Subcutaneous abdominal adipose tissue (tissue), 5 donors: ENCODE data around the gene NSUN2.
"Not testable (repeated sequence)": the region's sequence is repeated elsewhere in the genome, so short reads cannot be mapped to it uniquely, and the experiment has no call there.

Source experiments
- H3K27ac ChIP-seq: one replicate; pipeline ENCODE4 v1.7.0; 2013; ENCODE audit warnings: low read depth, mild to moderate bottlenecking, inconsistent platforms, low read length, moderate library complexity
- H3K27me3 ChIP-seq, 5 donors: one replicate each; pipeline ENCODE4 v1.7.0; 2013; ENCODE audit warnings: low read length in 5 of 5, inconsistent platforms in 1 of 5; ENCODE audit not compliant: control insufficient read depth in 5 of 5, insufficient read depth in 4 of 5
- H3K36me3 ChIP-seq, 5 donors: one replicate each; pipeline ENCODE4 v1.7.0; 2013; ENCODE audit warnings: low read length in 5 of 5; ENCODE audit not compliant: control insufficient read depth in 5 of 5, insufficient read depth in 5 of 5
- H3K4me1 ChIP-seq, 5 donors: one replicate each; pipeline ENCODE4 v1.7.0; 2013; ENCODE audit warnings: low read length in 5 of 5, mild to moderate bottlenecking in 3 of 5, moderate library complexity in 1 of 5; ENCODE audit not compliant: control insufficient read depth in 5 of 5, insufficient read depth in 5 of 5
- H3K4me3 ChIP-seq, 5 donors: one replicate each; pipeline ENCODE4 v1.7.0; 2013; ENCODE audit warnings: low read length in 5 of 5, low read depth in 1 of 5
- H3K9ac ChIP-seq, 5 donors: one replicate each; pipeline ENCODE4 v1.7.0; 2013; ENCODE audit warnings: low read length in 5 of 5, mild to moderate bottlenecking in 4 of 5, moderate library complexity in 3 of 5
- H3K9me3 ChIP-seq, 5 donors: one replicate each; pipeline ENCODE4 v1.7.0; 2013; ENCODE audit warnings: low read length in 5 of 5; ENCODE audit not compliant: control insufficient read depth in 5 of 5
- donor health status: healthy.
- donor health status: healthy.
- donor health status: healthy.
- donor health status: healthy.
- donor health status: healthy.

NSUN2 gene

DNA sequence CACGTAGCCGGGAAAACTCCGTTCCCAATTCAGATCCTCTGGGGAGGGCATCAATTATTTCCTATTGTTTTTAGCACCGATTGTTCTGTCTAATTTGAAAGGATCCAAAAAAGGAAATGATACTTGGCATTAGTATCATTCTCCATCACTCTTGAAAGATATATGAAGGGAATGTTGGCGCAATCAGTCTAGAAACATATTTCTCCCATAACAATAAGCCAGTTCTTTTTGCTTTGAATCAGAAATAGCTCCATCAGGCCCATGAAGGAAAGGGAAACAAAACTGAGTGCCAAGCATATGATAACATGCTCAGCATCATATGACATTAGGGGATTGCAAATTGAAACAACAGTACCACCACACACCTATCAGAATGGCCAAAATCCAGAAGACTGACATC is 40.2 kb upstream of the NSUN2 start:
- Histone ChIP-seq H3K4me3 (no peak overlapping the region), H3K9ac (no peak overlapping the region), H3K36me3 (peaks cover 0 to 12% (median 6%) of the 10 kb centered on the region in 5 donors), H3K27me3 (no peaks in the 10 kb centered on the region), H3K4me1 (no peaks in the 10 kb centered on the region), H3K27ac (no peak overlapping the region), H3K9me3 (peaks cover 0 to 2% (median 0%) of the 10 kb centered on the region in 5 donors)

DNA sequence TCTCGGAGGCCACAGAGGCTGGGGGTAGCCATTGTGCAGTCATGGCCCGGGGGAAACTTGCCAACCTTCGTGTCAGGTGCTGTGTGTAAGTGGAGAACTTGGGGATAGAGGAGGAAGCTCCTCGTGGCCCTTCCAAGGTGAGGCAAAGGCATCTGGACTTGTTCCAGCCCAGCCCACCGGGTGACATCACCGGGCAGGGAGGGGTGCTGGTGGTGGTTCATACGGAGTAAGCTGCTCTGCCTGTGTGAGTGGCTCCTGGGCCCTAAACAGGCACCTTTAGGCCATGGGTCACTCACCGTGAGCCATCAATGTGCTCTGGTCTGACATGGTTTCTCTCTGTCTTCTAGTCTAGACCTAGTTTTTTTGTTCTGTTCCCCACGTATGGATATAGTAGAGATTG is 35.9 kb upstream of the NSUN2 start:
- not testable (repeated sequence) for H3K9me3 ChIP-seq, H3K9ac ChIP-seq, H3K4me3 ChIP-seq, H3K27ac ChIP-seq, H3K27me3 ChIP-seq, H3K4me1 ChIP-seq
- H3K36me3 ChIP-seq: peaks cover 3 to 34% (median 6%) of the 10 kb centered on the region in 5 donors

DNA sequence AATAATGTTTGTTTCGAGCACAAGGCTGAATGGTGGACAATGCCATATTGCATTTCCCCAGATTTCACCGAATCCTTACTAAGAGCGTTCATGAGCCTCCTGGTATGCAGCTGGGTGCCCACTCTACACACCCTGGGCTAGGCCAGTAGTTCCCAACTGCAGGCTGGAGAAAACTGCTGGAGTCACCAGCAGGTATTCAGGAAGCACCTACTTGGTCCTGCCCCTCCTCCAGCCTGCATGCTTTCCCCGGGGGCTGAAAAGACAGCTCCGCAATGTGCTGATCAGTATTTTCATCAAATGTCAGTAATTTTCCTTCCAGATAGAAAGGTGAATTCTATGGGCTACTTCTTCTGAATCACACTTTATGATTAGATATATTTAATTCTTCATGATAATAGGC is 34.8 kb upstream of the NSUN2 start:
- Histone ChIP-seq H3K4me1 (no peaks in the 10 kb centered on the region), H3K4me3 (no peak overlapping the region), H3K27ac (no peak overlapping the region), H3K36me3 (peaks cover 3 to 38% (median 10%) of the 10 kb centered on the region in 5 donors), H3K9me3 (peaks cover 0 to 2% (median 0%) of the 10 kb centered on the region in 5 donors), H3K9ac (no peak overlapping the region), H3K27me3 (no peaks in the 10 kb centered on the region)

DNA sequence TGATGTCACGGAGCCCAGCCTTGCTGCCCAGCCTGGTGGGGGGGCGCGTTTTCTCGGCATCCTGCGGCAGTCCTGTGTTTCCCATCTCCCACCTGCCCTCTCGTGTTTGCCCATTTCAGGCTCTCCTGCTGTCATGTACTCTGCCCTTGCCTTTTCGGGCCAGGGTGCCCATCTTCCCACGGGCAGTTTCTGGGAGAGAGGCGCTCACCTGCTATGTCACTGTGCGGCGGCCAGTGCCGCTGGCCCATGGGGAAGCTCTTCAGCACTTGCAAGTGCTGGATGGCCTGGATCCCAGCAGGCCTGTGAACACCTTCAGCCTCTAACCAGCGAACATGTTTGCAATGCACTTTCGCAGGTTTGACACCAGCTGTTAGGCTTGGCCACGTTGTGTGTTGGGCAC is 33.9 kb upstream of the NSUN2 start:
- no peak overlapping the region for H3K27ac ChIP-seq
- no peak overlapping the region for H3K9ac ChIP-seq
- H3K9me3 ChIP-seq: peaks cover 0 to 2% (median 0%) of the 10 kb centered on the region in 5 donors
- no peaks in the 10 kb centered on the region for H3K4me1 ChIP-seq
- H3K27me3 ChIP-seq: no peaks in the 10 kb centered on the region
- H3K4me3 ChIP-seq: no peak overlapping the region
- H3K36me3 ChIP-seq: peaks cover 3 to 38% (median 10%) of the 10 kb centered on the region in 5 donors

DNA sequence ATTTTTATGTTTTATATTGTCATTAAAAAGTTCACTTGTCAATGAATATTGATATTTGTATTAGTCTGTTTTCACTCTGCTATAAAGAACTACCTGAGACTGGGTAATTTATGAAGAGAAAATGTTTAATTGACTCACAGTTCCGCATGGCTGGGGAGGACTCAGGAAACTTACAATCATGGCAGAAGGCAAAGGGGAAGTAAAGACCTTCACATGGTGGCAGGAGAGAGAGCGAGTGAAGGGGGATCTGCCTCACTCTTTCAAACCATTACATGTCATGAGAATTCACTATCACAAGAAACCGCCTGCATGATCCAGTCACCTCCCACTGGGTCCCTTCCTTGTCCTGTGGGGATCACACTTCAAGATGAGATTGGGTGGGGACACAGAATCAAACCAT is 27.8 kb upstream of the NSUN2 start:
- H3K27me3 ChIP-seq: no peaks in the 10 kb centered on the region
- no peaks in the 10 kb centered on the region for H3K4me1 ChIP-seq
- no peak overlapping the region for H3K27ac ChIP-seq
- no peak overlapping the region for H3K4me3 ChIP-seq
- H3K9ac ChIP-seq: no peak overlapping the region
- peaks cover 8 to 13% (median 10%) of the 10 kb centered on the region in 5 donors for H3K9me3 ChIP-seq
- H3K36me3 ChIP-seq: peaks cover 10 to 57% (median 35%) of the 10 kb centered on the region in 5 donors

DNA sequence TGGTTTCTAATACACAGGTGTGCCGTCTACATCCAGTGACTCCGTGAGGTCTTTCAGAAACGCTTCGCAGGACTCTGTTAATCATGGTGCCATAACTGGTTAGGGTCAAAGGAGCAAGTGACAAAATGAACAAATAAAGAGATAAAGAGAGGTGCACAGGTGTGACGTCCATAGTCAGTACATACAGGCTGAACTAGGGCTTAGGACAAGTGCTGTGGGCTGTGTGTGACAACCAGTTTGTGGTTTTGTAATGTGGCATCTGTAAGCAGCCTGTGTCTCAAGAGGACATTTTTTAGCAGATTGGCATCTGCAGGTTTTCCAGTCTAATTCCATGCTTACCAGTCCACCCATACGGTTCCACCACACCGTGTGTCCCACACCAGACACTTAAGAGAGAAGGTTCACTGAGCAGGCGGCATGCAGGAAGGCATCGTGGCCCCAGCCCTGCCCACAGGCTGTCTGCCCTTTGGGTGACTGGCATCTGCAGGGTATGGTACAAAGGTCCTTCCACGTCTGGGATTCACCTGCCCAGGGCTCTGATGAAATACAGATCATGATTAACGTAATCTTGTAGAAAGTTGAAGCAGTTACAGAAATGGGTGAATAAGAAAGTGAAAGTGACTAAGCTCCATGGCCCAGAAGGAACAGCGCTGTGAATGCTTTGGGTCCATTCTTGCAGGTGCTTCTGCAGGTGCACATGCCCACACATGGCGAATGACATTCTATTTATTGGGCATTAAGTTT is 27.3 kb upstream of the NSUN2 start:
- Histone ChIP-seq H3K4me3 (no peak overlapping the region), H3K9me3 (peaks cover 8 to 13% (median 10%) of the 10 kb centered on the region in 5 donors)

DNA sequence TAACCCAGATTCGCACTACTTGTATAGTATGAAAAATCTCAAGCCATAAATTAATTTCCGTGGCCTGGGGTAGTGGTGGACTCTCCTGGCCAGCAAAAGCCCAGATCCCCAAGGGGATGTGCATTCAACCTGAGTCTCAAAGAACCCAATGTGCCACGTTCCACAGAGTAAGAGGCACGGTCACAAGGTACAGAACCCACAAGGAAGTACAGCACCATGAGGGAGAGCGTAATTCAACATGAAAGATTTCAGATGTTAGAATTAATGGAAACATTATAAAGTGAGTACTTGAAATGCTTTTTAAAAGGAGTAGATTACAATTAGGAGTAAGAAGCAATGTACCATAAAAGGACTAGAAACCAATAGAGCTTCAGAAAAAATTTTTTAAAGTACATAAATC is 23.8 kb upstream of the NSUN2 start:
- H3K9ac ChIP-seq: no peak overlapping the region
- H3K4me1 ChIP-seq: no peaks in the 10 kb centered on the region
- H3K27ac ChIP-seq: no peak overlapping the region
- H3K9me3 ChIP-seq: peaks cover 8 to 13% (median 10%) of the 10 kb centered on the region in 5 donors
- H3K27me3 ChIP-seq: no peaks in the 10 kb centered on the region
- peaks cover 10 to 48% (median 35%) of the 10 kb centered on the region in 5 donors for H3K36me3 ChIP-seq
- H3K4me3 ChIP-seq: peak overlapping the region in 1 of 5 donors; percentile 10

More for the DNA sequence above, 27.3 kb upstream of the NSUN2 start:
- no peak overlapping the region for H3K9ac ChIP-seq
- no peak overlapping the region for H3K27ac ChIP-seq
- H3K27me3 ChIP-seq: no peaks in the 10 kb centered on the region
- no peaks in the 10 kb centered on the region for H3K4me1 ChIP-seq
- peaks cover 10 to 59% (median 39%) of the 10 kb centered on the region in 5 donors for H3K36me3 ChIP-seq

DNA sequence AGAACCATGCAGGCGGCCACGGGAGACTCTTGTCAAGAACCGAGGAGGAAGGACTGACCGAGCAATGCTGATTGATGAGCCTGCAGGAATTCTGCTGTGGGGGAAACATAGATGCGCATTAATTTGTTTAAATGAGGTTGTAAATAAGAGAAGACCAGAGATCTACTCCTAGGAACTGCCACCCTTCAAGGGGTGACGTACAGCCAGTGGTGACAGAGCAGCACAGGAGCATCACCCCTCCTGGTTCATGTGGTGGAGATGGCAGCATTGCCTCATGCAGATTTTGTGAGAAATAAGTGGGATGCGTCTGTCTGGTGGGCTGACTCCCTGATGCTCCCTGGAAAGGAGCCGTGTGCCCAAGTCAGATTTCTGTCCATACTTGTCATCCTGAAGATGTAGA is 22.6 kb upstream of the NSUN2 start:
- peaks cover 10 to 48% (median 35%) of the 10 kb centered on the region in 5 donors for H3K36me3 ChIP-seq
- no peak overlapping the region for H3K4me3 ChIP-seq
- H3K27me3 ChIP-seq: no peaks in the 10 kb centered on the region
- H3K4me1 ChIP-seq: no peaks in the 10 kb centered on the region
- H3K9me3 ChIP-seq: peaks cover 8 to 13% (median 10%) of the 10 kb centered on the region in 5 donors
- H3K9ac ChIP-seq: no peak overlapping the region
- H3K27ac ChIP-seq: no peak overlapping the region

DNA sequence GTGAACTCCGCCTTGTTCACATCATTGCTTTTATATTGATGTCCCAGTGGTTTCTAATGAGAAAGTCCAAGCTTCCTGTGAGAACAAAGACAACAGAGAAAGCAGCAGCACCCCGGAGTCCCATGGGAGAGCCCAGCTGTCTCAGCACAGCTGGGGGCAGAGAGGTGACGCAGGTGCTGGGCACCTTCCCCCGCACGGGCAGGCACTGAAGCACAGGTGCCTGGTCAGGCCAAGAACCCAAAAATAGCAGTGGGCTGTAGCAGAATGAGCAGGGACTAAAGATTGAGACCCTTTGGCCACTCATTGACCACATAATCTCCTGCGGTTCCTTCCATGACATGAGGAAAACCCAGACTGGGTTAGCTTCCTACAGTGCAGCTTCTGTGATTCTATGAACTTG is 19.2 kb upstream of the NSUN2 start:
- peaks cover 6 to 8% (median 7%) of the 10 kb centered on the region in 5 donors for H3K9me3 ChIP-seq
- H3K4me3 ChIP-seq: no peak overlapping the region
- peaks cover 10 to 24% (median 18%) of the 10 kb centered on the region in 5 donors for H3K36me3 ChIP-seq
- H3K4me1 ChIP-seq: no peaks in the 10 kb centered on the region
- no peaks in the 10 kb centered on the region for H3K27me3 ChIP-seq
- H3K27ac ChIP-seq: no peak overlapping the region
- no peak overlapping the region for H3K9ac ChIP-seq

DNA sequence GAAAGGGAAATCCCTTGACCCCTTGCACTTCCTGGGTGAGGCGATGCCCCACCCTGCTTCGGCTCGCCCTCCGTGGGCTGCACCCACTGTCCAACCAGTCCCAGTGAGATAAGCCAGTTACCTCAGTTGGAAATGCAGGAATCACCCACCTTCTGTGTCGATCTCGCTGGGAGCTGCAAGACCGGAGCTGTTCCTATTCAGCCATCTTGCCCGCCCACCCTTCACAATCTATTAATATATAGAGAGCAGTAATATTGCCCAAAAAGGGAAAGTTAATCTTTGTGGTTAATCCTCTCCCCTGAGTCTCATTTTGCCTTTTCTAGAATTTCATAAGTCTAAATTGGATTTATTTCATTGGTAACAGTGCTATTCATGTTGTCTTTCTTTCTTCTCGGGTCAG is 16.8 kb upstream of the NSUN2 start:
- no peaks in the 10 kb centered on the region for H3K4me1 ChIP-seq
- peaks cover 0 to 10% (median 6%) of the 10 kb centered on the region in 5 donors for H3K36me3 ChIP-seq
- H3K27me3 ChIP-seq: no peaks in the 10 kb centered on the region
- H3K9me3 ChIP-seq: no peaks in the 10 kb centered on the region
- no peak overlapping the region for H3K27ac ChIP-seq
- H3K9ac ChIP-seq: no peak overlapping the region
- no peak overlapping the region for H3K4me3 ChIP-seq
